GM19193 (cell line): Measurements from ENCODE around the gene MAGEA1.

Source experiments
- POLR2A ChIP-seq: IDR thresholded peaks from 4 replicates; pipeline ENCODE4 v1.6.1; 2011; ENCODE audit not compliant: insufficient read depth, insufficient read length; ENCODE audit errors: extremely low read depth

Gene MAGEA1

GRCh38 chrX:153179131-153179530 is at the start of gene MAGEA1:
Gene MAGEA1 (plus strand): TSS chrX:153179284. CDS start chrX:153182390, 3,106 bp downstream.
- TF ChIP-seq POLR2A, result no peak

GRCh38 chrX:153153516-153153915 is 25.6 kb upstream of the MAGEA1 start:
- no peak for TF ChIP-seq POLR2A

GRCh38 chrX:153157450-153157849 is 21.6 kb upstream of the MAGEA1 start:
- no peak for TF ChIP-seq POLR2A

GRCh38 chrX:153158319-153158718 is 20.8 kb upstream of the MAGEA1 start:
- no peak for TF ChIP-seq POLR2A

- TF ChIP-seq POLR2A, result no peak
Measured at GRCh38 chrX:153161952-153162351, 17.1 kb upstream of the MAGEA1 start.

GRCh38 chrX:153164733-153165132 is 14.4 kb upstream of the MAGEA1 start:
- no peak for TF ChIP-seq POLR2A

- TF ChIP-seq POLR2A, result no peak
Measured at GRCh38 chrX:153181822-153182221, 2.7 kb downstream of the MAGEA1 start.

GRCh38 chrX:153184787-153185186 is 5.7 kb downstream of the MAGEA1 start:
- no peak for TF ChIP-seq POLR2A

- TF ChIP-seq POLR2A, result no peak
Measured at GRCh38 chrX:153190381-153190780, 11.3 kb downstream of the MAGEA1 start.

GRCh38 chrX:153200462-153200861 is 21.4 kb downstream of the MAGEA1 start:
- TF ChIP-seq POLR2A, result no peak

- no peak for TF ChIP-seq POLR2A
Measured at GRCh38 chrX:153206425-153207046, 27.5 kb downstream of the MAGEA1 start.

- TF ChIP-seq POLR2A, result no peak
Measured at GRCh38 chrX:153209347-153209746, 30.3 kb downstream of the MAGEA1 start.

- no peak for TF ChIP-seq POLR2A
Measured at GRCh38 chrX:153214934-153215333, 35.9 kb downstream of the MAGEA1 start.

- no peak for TF ChIP-seq POLR2A
Measured at GRCh38 chrX:153216926-153217325, 37.8 kb downstream of the MAGEA1 start.

- TF ChIP-seq POLR2A, result no peak
Measured at GRCh38 chrX:153225438-153226098, 46.5 kb downstream of the MAGEA1 start.
